Measurements from ENCODE around the gene LEPROT.

The LEPROT gene

GRCh38 chr1:65412256-65412983, 8.0 kb upstream of the LEPROT start:
- no peak for DNase-seq (ENCODE audit: low read depth in 3 of 3)

GRCh38 chr1:65412984-65413375, 7.5 kb upstream of the LEPROT start:
- DNase-seq (ENCODE audit: low read depth in 3 of 3): no peak

- no peak for DNase-seq (ENCODE audit: low read depth in 3 of 3)
Observed at GRCh38 chr1:65414538-65414937, 5.9 kb upstream of the LEPROT start.

GRCh38 chr1:65416767-65417166, 3.7 kb upstream of the LEPROT start:
- DNase-seq (ENCODE audit: low read depth in 3 of 3): no peak

DNA sequence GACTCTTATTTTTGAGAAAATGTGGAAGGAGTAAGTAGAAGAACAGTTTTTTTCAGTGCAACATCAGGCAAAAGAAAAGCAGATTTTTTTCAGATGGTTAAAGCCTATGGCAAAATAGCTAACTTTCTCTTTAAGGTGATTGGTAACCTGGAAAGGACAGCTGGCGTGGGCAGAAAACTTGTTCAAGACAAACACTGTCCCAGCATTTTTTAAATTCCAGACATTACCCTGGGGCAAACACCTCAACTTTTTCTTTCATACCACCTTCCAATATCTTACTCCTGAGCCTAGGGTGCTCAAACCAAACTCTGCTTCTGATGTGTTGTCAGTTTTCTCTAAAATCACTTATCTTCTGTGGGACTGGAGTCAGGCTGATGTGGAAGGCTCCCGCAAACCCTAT, 2.7 kb upstream of the LEPROT start:
- no peak for DNase-seq (ENCODE audit: low read depth in 3 of 3)

DNA sequence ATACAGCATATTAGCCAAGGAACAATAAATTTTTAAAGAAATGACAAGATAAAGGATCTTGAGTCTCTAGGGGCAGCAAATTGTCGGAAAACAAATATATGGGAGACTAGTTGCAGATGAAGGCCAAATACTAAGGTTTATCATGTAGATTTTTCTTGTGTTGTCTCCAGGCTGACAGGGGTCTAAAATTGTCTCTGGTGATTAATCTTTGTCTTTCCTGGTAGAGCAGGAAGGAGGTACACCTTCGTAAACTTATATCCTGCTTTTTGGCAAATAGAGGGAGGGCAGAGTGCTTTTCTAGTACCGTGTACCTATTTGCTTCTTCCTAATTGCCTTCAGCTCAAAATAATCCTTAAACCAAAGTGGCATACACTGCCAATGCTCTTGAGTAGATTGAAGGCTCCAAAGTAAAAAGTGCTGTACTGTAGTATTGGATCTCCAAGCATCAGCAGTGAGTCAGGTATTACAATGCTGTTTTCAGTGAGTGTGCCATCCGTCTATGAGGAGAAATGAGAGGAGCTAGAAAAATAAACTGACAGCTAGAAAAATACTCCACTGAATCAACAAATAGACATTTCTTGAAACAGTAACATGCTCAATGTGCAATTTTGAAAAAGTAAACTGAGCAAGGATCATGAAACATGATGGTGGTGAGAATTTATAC, 1.8 kb upstream of the LEPROT start:
- no peak for DNase-seq (ENCODE audit: low read depth in 3 of 3)

DNA sequence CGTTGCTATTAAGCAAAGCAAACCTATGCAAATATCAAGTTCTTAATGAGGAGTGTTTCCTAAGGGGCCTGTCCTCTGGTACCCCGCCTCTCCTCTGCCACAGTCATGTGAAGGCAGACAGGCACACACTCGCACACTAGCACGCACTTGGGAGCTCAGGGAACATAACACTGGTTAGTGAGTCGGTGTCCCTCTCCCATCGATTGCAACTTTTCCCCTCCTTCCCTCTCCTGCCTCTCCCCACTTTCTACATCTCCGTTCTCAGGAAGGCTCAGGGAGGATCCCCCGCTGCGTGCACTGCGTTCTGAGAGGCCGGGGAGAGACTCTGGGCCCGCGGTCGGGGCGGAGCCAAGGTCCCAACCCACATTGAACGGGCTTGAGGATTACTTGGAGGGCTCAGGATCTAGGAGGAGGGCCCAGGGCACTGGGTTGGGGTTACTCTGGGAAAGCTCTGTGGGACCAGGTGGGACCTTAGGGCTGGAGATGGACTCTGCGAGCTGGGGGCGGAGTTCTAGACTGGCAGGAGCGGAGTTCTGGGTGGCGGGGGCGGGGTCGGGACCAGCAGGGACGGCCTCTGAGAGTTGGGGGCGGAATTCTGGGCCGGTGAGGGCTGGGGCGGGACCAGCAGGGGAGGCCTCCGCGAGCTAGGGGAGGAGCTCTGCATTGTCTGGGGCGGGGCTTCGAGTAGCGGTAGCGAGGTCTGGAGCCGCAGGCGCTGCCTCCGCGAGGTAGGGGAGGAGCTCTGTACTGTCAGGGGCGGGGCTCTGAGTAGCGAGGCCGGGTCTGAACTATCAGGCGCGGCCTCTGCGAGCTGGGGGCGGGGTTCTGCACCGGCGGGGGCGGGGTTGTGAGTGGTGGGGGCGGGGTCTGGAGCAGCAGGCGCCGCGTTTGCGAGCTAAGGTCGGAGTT, 533 bp upstream of the LEPROT start:
- peak; percentile 94 to 99 (median 98) for DNase-seq (ENCODE audit: low read depth in 3 of 3)

DNA sequence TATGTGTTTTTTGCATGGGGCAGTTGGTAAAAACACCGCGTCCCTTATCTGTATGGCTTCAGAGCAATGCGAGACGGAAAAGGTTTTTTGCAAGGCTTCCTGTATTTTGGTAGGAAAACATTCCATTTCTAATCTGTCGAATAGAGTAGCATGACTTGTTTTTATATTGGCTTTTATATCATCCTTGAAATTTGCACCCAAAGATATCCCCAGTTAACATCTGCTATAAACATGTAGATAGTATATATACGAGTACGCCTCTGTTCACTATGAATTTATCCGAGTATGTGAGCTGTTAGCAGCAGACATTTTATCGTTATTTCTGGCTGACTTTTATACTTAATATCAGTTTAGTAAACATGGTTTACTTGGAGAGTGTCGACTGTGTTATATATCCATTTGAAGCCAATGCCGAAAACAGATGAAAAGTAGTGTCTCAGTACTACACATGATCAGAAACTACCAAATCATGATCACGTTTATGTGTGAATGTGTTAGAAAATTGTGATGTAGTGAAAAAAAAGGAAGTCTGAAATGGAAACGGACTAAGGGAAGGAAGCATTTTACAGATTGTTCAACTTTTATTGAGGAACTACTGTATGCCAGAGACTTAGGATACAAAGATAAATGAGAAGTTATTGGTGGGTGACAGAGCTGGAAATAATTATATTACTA, 1.0 kb downstream of the LEPROT start:
- DNase-seq (ENCODE audit: low read depth in 3 of 3): no peak

GRCh38 chr1:65422241-65423203, 2.1 kb downstream of the LEPROT start:
- DNase-seq (ENCODE audit: low read depth in 3 of 3): no peak

- DNase-seq (ENCODE audit: low read depth in 3 of 3): no peak
Observed at GRCh38 chr1:65423884-65424572, 3.6 kb downstream of the LEPROT start.

DNA sequence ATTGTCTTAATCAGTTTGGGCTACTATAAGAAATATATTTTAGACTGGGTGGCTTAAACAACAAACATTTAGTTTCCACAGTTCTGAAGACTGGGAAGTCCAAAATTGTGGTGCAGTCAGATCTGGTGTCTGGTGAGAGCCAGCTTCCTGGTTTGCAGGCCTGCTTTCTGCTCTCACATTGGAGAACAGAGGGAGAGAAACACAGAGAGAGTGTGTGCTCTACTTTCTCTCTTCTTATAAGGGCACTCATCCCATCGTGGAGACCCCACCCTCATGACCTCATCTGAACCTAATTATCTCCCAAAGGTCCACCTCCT, 4.1 kb downstream of the LEPROT start:
- no peak for DNase-seq (ENCODE audit: low read depth in 3 of 3)

DNA sequence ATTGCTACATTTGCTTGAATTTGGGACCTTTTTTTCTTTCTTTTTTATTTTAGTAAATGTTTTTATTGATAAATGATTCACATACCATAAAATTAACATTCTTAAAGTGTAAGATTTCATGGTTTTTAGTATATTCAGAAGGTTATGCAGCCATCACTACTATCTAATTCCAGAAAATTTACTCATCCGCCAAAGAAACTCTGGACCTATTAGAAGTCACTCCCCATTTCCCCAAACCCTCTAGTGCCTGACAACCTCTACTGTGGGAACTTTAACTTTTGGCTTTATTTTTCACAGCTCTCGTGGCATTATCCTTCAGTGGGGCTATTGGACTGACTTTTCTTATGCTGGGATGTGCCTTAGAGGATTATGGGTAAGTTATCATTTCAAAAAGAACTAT, 4.5 kb downstream of the LEPROT start:
- DNase-seq (ENCODE audit: low read depth in 3 of 3): no peak

- no peak for DNase-seq (ENCODE audit: low read depth in 3 of 3)
Observed at GRCh38 chr1:65425697-65426096, 5.2 kb downstream of the LEPROT start.

- no peak for DNase-seq (ENCODE audit: low read depth in 3 of 3)
Observed at GRCh38 chr1:65429078-65429477, 8.6 kb downstream of the LEPROT start.

GRCh38 chr1:65429806-65430205, 9.3 kb downstream of the LEPROT start:
- DNase-seq (ENCODE audit: low read depth in 3 of 3): no peak

DNA sequence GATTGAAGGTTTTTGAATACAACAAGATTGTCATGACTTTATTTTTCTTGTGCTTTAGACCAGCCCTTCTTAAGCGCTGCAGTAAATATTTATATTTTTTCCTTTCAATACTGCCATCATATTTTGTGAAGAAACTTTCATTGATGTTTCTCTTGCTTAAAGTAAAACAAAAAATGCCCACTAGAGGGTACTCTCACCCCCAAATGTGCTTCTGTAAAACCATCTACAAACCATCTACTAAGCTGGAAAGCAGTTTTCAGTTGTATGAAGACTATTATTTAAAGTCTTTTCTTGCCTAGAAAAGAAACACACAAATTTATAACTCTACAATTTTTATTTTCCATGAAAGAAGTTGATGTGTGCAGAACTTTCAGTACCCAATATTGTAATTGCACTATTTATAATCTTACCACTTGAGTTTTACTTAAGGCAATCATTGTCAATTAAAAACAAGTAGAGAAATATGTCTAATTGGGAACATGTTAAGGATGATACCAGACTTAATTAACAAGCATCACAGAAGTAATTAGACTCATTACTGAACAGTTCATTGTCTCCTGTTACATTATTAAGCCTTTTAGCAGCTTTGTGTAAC, 10.7 kb downstream of the LEPROT start:
- DNase-seq (ENCODE audit: low read depth in 3 of 3): no peak

GRCh38 chr1:65432918-65433317, 12.4 kb downstream of the LEPROT start:
- DNase-seq (ENCODE audit: low read depth in 3 of 3): no peak

GRCh38 chr1:65434255-65434654, 13.8 kb downstream of the LEPROT start:
- no peak for DNase-seq (ENCODE audit: low read depth in 3 of 3)

DNA sequence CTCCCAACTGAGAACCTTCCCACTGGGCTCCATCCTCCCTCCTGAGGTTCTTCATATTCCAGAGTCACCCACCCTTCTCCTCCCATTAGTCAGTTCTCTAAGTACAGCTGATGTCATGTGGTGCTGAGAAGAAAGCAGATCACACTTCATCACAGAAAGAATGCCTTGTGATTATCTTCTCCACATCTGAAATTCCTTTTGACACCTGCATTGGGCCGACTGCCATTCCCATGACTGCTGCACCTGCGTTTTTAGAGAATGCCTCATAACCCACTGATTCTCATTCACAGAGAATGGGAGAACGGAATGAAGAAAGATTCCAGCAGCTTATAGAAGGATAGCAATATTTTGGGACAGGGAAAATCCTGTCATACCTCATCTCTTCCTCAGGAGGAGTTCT, 14.3 kb downstream of the LEPROT start:
- no peak for DNase-seq (ENCODE audit: low read depth in 3 of 3)

DNA sequence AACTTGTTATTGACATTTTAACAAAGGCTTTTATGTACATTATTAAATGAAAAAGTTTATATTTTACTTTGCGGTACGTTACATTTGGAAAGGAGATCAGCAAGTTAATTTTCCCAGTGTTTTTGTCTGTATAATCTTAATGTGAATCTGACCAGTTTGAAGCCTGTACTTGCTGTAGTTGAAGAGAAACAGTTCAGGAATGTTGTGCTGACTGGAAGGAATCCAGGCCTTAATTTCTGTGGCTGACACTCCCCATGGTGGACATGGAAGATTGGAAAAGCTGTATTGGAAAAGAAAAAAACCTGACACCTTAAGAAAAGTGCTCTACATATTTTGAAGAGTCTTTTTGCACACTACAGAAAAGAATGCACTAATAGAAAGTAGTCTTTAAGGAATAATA, 15.5 kb downstream of the LEPROT start:
- no peak for DNase-seq (ENCODE audit: low read depth in 3 of 3)
